ENCODE results near the gene GAS2L3.

DNA sequence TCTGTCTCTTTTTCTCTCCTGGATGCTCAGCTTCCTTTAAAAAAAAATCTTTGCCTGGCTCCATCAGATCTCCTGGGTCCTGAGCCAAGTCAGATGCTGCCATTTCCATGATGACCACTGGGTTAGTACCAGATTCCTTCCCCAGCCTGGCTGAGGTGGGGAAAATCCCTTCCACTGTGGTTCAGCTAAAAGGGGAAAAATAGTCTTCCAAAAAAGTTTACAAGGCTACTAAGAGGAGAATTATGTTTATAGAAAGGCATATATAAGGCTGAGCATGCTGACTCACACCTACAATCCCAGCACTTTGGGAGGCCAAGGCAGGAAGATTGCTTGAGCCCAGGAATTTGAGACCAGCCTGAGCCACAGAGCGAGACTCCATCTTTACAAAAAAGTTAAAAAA, 28.4 kb upstream of the GAS2L3 start:
- TF ChIP-seq, protein P1, sequence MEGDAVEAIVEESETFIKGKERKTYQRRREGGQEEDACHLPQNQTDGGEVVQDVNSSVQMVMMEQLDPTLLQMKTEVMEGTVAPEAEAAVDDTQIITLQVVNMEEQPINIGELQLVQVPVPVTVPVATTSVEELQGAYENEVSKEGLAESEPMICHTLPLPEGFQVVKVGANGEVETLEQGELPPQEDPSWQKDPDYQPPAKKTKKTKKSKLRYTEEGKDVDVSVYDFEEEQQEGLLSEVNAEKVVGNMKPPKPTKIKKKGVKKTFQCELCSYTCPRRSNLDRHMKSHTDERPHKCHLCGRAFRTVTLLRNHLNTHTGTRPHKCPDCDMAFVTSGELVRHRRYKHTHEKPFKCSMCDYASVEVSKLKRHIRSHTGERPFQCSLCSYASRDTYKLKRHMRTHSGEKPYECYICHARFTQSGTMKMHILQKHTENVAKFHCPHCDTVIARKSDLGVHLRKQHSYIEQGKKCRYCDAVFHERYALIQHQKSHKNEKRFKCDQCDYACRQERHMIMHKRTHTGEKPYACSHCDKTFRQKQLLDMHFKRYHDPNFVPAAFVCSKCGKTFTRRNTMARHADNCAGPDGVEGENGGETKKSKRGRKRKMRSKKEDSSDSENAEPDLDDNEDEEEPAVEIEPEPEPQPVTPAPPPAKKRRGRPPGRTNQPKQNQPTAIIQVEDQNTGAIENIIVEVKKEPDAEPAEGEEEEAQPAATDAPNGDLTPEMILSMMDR (IDR thresholded peaks at IDR 0.05), result no peak
- TF ChIP-seq POLR2A (IDR thresholded peaks at IDR 0.05; ENCODE audit: low read depth), result no peak

Data from esophagus muscularis mucosa (tissue), 3 donors.